ENCODE results near the gene PUM2.

Gene PUM2

GRCh38 chr2:20333738-20334137 is 16.9 kb downstream of the PUM2 start:
- DNase-seq = no peak

GRCh38 chr2:20330192-20330591 is 20.5 kb downstream of the PUM2 start:
- no peak for DNase-seq

- no peak for DNase-seq
Observed at GRCh38 chr2:20327370-20327769, 23.3 kb downstream of the PUM2 start.

- DNase-seq = peak; percentile 52
Observed at GRCh38 chr2:20326163-20326780, 24.4 kb downstream of the PUM2 start.

- DNase-seq = no peak
Observed at GRCh38 chr2:20322527-20323300, 27.9 kb downstream of the PUM2 start.

GRCh38 chr2:20317690-20318089 is 33.0 kb downstream of the PUM2 start:
- no peak for DNase-seq

- DNase-seq = no peak
Observed at GRCh38 chr2:20317197-20317596, 33.4 kb downstream of the PUM2 start.

- no peak for DNase-seq
Observed at GRCh38 chr2:20314562-20315501, 35.8 kb downstream of the PUM2 start.

- no peak for DNase-seq
Observed at GRCh38 chr2:20313659-20314058, 37.0 kb downstream of the PUM2 start.

- DNase-seq = no peak
Observed at GRCh38 chr2:20309001-20309400, 41.6 kb downstream of the PUM2 start.

- DNase-seq = no peak
Observed at GRCh38 chr2:20307311-20307710, 43.3 kb downstream of the PUM2 start.

GRCh38 chr2:20304411-20304810 is 46.2 kb downstream of the PUM2 start:
- DNase-seq = no peak

GRCh38 chr2:20303966-20304365 is 46.7 kb downstream of the PUM2 start:
- no peak for DNase-seq

- DNase-seq = no peak
Observed at GRCh38 chr2:20302019-20302418, 48.6 kb downstream of the PUM2 start.

- no peak for DNase-seq
Observed at GRCh38 chr2:20300656-20301055, 50.0 kb downstream of the PUM2 start.

- DNase-seq = no peak
Observed at GRCh38 chr2:20299113-20299512, 51.5 kb downstream of the PUM2 start.

- DNase-seq = no peak
Observed at GRCh38 chr2:20294231-20294630, 56.4 kb downstream of the PUM2 start.

- DNase-seq = no peak
Observed at GRCh38 chr2:20292984-20293383, 57.7 kb downstream of the PUM2 start.

GRCh38 chr2:20291846-20292408 is 58.7 kb downstream of the PUM2 start:
- no peak for DNase-seq

- no peak for DNase-seq
Observed at GRCh38 chr2:20291106-20291564, 59.5 kb downstream of the PUM2 start.

GRCh38 chr2:20288642-20289340 is 61.9 kb downstream of the PUM2 start:
- no peak for DNase-seq

GRCh38 chr2:20282916-20283592 is 67.6 kb downstream of the PUM2 start:
- DNase-seq = no peak
